ENCODE measurements around the gene FRRS1.

Gene FRRS1

GRCh38 chr1:99738858-99739465 is 27.5 kb downstream of the FRRS1 start:
- TF ChIP-seq CTCF (IDR thresholded peaks at IDR 0.05; ENCODE audit: control insufficient read depth, extremely low read depth, insufficient read depth), result no peak
- DNase-seq (ENCODE audit: low read depth), result no peak
- no peak overlapping the region for H3K4me3 ChIP-seq (ENCODE audit: low read depth, low read length)

- no peak overlapping the region for H3K4me3 ChIP-seq (ENCODE audit: low read depth, low read length)
- peak; percentile 83 for TF ChIP-seq CTCF (IDR thresholded peaks at IDR 0.05; ENCODE audit: control insufficient read depth, extremely low read depth, insufficient read depth)
- no peak for DNase-seq (ENCODE audit: low read depth)
These were observed 29.4 kb downstream of the FRRS1 start for GRCh38 chr1:99737016-99737415.

GRCh38 chr1:99735852-99736251 is 30.6 kb downstream of the FRRS1 start:
- TF ChIP-seq CTCF (IDR thresholded peaks at IDR 0.05; ENCODE audit: control insufficient read depth, extremely low read depth, insufficient read depth), result no peak
- DNase-seq (ENCODE audit: low read depth), result no peak
- H3K4me3 ChIP-seq (ENCODE audit: low read depth, low read length), result no peak overlapping the region

GRCh38 chr1:99731384-99731783 is 35.1 kb downstream of the FRRS1 start:
- H3K4me3 ChIP-seq (ENCODE audit: low read depth, low read length), result no peak overlapping the region
- DNase-seq (ENCODE audit: low read depth), result no peak
- no peak for TF ChIP-seq CTCF (IDR thresholded peaks at IDR 0.05; ENCODE audit: control insufficient read depth, extremely low read depth, insufficient read depth)

GRCh38 chr1:99728494-99729235 is 37.8 kb downstream of the FRRS1 start:
- no peak overlapping the region for H3K4me3 ChIP-seq (ENCODE audit: low read depth, low read length)
- TF ChIP-seq CTCF (IDR thresholded peaks at IDR 0.05; ENCODE audit: control insufficient read depth, extremely low read depth, insufficient read depth), result peak; percentile 27; the same call in 1 of the 2 replicates
- DNase-seq (ENCODE audit: low read depth), result no peak

- no peak for DNase-seq (ENCODE audit: low read depth)
- no peak overlapping the region for H3K4me3 ChIP-seq (ENCODE audit: low read depth, low read length)
- TF ChIP-seq CTCF (IDR thresholded peaks at IDR 0.05; ENCODE audit: control insufficient read depth, extremely low read depth, insufficient read depth), result no peak
These were observed 38.8 kb downstream of the FRRS1 start for GRCh38 chr1:99727575-99728185.

All from LNCaP clone FGC (cell line).